GM18508 (cell line): ENCODE results near the gene ALDH3B2.
"Not testable (repeated sequence)": the region's sequence is repeated elsewhere in the genome, so short reads cannot be mapped to it uniquely, and the experiment has no call there.

Experiments
- ATAC-seq: cut with Tn5 transposase; IDR thresholded peaks from one replicate; pipeline ENCODE4 v1.9.1; 2021; ENCODE audit warnings: moderate number of reproducible peaks; ENCODE audit not compliant: insufficient read depth, unreplicated experiment

ALDH3B2 gene

GRCh38 chr11:67674442-67674871 is at the start of gene ALDH3B2:
Gene ALDH3B2 (minus strand): TSS chr11:67674623. CDS start chr11:67666935, 7,688 bp downstream.
- no peak for ATAC-seq

GRCh38 chr11:67723036-67723435 is 48.6 kb upstream of the ALDH3B2 start:
- ATAC-seq, result not testable (repeated sequence)

GRCh38 chr11:67716226-67716625 is 41.8 kb upstream of the ALDH3B2 start:
- not testable (repeated sequence) for ATAC-seq

GRCh38 chr11:67715801-67716200 is 41.4 kb upstream of the ALDH3B2 start:
- ATAC-seq, result not testable (repeated sequence)

GRCh38 chr11:67713892-67714509 is 39.6 kb upstream of the ALDH3B2 start:
- not testable (repeated sequence) for ATAC-seq

GRCh38 chr11:67711676-67712075 is 37.3 kb upstream of the ALDH3B2 start:
- not testable (repeated sequence) for ATAC-seq

- not testable (repeated sequence) for ATAC-seq
Measured at GRCh38 chr11:67711212-67711611, 36.8 kb upstream of the ALDH3B2 start.

- ATAC-seq, result not testable (repeated sequence)
Measured at GRCh38 chr11:67709806-67710205, 35.4 kb upstream of the ALDH3B2 start.

GRCh38 chr11:67705264-67705663 is 30.8 kb upstream of the ALDH3B2 start:
- no peak for ATAC-seq

- ATAC-seq, result no peak
Measured at GRCh38 chr11:67704524-67704923, 30.1 kb upstream of the ALDH3B2 start.

- not testable (repeated sequence) for ATAC-seq
Measured at GRCh38 chr11:67703709-67704108, 29.3 kb upstream of the ALDH3B2 start.

GRCh38 chr11:67700548-67701262 is 26.3 kb upstream of the ALDH3B2 start:
- ATAC-seq, result no peak

GRCh38 chr11:67700141-67700540 is 25.7 kb upstream of the ALDH3B2 start:
- ATAC-seq, result no peak

- no peak for ATAC-seq
Measured at GRCh38 chr11:67699521-67699920, 25.1 kb upstream of the ALDH3B2 start.

- ATAC-seq, result no peak
Measured at GRCh38 chr11:67698247-67698646, 23.8 kb upstream of the ALDH3B2 start.

- no peak for ATAC-seq
Measured at GRCh38 chr11:67697846-67698245, 23.4 kb upstream of the ALDH3B2 start.

GRCh38 chr11:67696998-67697397 is 22.6 kb upstream of the ALDH3B2 start:
- no peak for ATAC-seq

GRCh38 chr11:67695606-67696005 is 21.2 kb upstream of the ALDH3B2 start:
- ATAC-seq, result no peak

GRCh38 chr11:67694875-67695555 is 20.6 kb upstream of the ALDH3B2 start:
- no peak for ATAC-seq

- no peak for ATAC-seq
Measured at GRCh38 chr11:67691149-67691548, 16.7 kb upstream of the ALDH3B2 start.

GRCh38 chr11:67689178-67689577 is 14.8 kb upstream of the ALDH3B2 start:
- no peak for ATAC-seq
